HG02763 (cell line): ENCODE data around the gene SETD1A.
"Not testable (repeated sequence)": the region's sequence is repeated elsewhere in the genome, so short reads cannot be mapped to it uniquely, and the experiment has no call there.

Experiments
- ATAC-seq: cut with Tn5 transposase; IDR thresholded peaks from one replicate; pipeline ENCODE4 v1.9.1; 2021; ENCODE audit warnings: mild to moderate bottlenecking, moderate library complexity; ENCODE audit not compliant: unreplicated experiment

The SETD1A gene

DNA sequence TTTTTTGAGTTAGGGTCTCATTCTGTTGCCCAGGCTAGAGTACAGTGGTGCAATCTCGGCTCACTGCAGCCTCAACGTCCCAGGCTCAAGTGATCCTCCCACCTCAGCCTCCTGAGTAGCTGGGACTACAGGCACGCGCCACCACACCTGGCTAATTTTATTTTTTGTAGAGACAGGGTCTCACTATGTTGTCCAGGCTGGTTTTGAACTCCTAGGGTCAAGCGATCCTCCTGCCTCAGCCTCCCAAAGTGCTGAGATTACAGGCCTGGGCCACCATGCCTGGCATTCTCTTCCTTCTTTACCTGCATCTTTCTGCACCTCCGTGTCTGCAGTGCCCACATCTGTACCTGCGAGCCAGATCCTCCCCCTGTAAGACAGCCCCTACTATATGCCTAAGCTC is 54.3 kb downstream of the SETD1A start:
- ATAC-seq, result not testable (repeated sequence)

DNA sequence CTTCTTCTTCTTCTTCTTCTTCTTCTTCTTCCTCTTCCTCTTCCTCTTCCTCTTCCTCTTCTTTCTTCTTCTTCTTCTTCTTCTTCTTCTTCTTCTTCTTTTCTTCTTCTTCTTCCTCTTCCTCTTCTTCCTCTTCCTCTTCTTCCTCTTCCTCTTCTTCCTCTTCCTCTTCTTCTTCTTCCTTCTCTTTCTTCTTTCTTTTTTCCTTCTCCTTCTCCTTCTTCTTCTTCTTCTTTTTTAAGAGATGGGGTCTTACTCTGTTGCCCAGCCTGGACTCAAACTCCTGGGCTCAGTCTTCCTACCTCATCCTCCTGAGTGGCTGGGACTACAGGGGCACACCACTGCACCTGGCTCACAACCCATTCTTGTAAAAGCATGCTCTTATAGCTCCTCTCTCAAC is 55.7 kb downstream of the SETD1A start:
- not testable (repeated sequence) for ATAC-seq

DNA sequence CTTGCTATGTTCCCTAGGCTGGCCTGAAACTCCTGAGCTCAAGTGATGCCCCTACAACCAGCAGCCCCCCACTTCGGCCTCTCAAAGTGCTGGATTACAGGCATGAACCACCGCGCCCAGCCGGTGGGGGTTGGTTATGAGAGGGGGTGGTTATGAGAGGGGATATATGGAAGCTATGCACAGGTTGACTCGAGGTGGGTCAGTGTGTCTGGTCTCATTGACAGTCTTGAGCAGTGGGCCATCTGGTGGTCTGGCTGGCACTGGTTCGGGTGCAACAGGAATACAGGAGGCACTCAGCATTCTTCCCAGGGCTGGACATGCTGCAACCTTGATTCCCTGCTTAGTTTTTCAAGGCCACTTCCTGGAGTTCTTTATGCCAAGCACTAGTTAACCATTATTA is 58.5 kb downstream of the SETD1A start:
- ATAC-seq, result no peak

DNA sequence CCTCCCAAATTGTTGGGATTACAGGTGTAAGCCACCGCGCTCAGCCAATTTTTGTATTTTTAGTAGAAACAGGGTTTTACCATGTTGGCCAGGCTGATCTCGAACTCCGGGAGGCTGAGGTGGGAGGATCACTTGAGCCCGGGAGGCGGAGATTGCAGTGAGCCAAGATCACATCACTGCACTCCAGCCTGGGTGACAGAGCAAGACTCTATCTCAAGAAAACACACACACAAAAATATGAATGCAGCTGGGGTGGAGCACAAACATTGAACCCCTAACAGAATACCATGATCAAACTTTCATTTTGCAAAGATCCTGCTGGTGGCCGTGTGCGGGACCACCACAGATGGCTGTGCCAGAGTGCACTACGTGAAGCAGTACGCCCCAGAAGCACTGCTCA is 60.2 kb downstream of the SETD1A start:
- not testable (repeated sequence) for ATAC-seq

DNA sequence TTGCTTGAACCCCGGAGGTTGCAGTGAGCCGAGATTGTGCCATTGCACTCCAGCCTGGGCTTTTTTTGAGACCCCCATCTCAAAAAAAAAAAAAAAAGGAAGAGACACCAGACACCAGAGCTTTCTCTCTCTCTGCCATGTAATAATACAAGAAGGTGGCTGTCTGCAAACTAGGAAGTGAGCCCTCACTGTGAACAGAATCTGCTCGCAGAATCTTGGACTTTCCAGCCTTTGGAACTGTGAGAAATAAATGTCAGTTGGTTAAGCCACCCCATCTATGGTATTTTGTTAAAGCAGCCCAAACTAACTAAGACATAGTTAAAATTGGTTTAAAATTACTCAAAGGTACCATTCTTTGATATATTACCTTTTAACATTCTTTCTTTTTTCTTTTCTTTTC is 63.0 kb downstream of the SETD1A start:
- ATAC-seq, result no peak

DNA sequence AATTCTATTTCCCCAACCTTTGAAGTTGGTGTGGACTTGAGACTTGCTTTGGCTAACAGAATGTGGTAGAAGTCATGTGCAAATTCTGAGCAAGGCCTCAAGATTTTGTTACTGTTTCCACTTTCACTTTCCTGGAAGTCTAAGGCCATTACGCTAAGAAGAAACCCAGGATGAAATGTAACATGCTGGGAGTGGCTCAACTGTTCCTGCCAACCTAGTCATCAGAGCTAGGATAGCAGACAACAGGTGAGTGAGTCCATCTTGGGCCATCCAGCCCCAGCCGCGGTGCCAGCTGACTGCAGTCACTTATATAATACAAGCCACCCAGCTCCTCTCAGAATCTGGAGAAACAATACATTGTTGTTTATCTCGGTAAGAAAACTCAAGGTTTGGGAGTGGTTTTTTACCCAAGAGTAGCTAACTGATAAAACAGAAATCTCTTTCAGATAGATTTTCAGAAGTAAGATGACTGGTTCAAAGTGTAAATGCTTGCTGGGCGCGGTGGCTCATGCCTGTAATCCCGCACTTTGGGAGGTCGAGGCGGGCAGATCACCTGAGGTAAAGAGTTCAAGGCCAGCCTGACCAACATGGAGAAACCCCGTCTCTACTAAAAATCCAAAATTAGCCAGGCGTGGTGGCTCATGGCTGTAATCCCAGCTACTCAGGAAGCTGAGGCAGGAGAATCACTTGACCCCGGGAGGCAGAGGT is 65.1 kb downstream of the SETD1A start:
- no peak for ATAC-seq

DNA sequence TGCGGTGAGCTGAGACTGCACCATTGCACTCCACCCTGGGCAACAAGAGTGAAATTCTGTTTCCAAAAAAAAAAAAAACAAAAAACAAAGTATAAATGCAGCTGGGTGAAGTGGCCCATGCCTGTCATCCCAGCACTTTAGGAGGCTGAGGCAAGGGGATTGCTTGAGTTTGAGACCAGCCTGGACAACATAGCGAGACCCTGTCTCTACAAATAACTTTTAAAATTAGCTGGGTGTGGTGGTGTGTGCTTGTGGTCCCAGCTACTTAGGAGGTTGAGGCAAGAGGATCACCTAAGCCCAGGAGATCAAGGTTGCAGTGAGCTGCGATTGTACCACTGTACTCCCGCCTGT is 65.7 kb downstream of the SETD1A start:
- ATAC-seq, result no peak

DNA sequence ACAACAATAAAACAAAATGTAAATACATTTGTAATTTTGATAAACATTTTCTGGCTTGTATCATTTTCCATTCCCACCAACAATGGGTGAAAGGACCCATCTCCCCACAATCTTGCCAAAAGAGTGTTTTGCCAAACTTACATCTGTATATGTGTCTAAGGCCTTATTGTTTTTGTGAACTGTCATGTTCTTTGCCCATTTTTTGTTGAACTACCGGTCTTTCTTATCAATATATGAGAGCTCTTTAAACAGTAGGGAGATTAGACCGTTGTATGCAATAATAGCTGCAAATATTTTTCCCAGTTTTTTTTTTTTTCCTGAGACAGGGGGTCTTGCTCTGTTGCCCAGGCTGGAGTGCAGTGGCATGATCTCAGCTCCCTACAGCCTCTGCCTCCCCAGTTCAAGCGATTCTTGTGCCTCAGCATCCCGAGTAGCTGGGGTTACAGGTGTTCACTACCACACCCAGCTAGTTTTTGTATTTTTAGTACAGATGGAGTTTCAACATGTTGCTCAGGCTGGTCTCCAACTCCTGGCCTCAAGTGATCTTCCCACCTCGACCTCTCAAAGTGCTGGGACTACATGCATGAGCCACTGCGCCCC is 66.2 kb downstream of the SETD1A start:
- no peak for ATAC-seq

DNA sequence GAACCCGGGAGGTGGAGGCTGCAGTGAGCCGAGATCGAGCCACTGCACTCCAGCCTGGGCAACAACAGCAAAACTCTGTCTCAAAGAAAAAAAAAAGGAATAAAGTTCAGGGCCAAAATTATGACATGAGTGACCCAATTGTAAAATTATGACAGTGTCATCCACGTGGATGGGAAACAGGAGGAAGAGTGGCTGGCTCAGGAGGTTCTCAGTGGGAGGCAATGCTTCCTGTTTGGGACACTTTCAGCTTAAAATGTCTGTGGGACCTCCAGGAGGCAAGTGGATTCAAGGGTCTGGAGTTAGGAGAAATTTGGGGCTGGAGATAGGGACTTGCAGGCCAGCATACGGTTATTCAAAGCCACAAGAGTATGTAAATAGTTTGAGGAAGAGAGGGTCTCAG is 67.8 kb downstream of the SETD1A start:
- ATAC-seq, result no peak

DNA sequence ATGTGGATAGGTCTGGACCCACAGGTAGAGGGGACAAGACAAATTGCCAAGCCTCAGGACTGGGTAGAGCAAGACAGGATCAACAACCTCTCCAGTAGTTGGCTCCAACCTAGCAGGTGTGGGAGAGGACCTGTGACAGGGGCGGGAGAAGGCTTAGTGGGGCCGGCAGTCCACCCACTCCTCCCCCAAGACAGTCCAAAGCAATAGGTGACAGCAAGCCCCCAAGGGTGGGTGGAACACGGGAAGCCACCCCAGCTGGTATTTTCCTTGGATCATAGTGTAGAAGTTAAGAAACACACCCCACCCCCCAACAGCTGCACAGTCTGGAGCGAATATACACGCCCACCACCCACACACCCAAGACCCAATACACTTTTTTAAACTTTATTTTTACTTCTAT is 71.7 kb downstream of the SETD1A start:
- no peak for ATAC-seq

DNA sequence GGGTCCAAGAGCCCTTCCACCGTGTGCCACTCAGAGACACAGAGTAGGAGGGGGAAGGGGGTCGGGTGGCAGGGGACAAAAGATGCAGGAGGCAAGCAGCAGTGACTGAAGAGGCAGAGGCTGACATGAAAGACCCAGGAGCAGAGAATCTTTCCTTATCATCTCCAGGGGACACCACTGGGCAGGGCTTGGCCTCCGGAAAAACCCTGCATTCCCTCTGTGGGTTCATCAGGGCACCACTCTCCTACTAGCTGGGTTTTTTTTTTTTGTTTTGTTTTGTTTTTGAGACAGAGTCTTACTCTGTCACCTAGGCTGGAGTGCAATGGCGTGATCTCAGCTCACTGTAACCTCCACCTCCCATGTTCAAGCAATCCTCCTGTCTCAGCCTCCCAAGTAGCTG is 73.7 kb downstream of the SETD1A start:
- ATAC-seq, result no peak

DNA sequence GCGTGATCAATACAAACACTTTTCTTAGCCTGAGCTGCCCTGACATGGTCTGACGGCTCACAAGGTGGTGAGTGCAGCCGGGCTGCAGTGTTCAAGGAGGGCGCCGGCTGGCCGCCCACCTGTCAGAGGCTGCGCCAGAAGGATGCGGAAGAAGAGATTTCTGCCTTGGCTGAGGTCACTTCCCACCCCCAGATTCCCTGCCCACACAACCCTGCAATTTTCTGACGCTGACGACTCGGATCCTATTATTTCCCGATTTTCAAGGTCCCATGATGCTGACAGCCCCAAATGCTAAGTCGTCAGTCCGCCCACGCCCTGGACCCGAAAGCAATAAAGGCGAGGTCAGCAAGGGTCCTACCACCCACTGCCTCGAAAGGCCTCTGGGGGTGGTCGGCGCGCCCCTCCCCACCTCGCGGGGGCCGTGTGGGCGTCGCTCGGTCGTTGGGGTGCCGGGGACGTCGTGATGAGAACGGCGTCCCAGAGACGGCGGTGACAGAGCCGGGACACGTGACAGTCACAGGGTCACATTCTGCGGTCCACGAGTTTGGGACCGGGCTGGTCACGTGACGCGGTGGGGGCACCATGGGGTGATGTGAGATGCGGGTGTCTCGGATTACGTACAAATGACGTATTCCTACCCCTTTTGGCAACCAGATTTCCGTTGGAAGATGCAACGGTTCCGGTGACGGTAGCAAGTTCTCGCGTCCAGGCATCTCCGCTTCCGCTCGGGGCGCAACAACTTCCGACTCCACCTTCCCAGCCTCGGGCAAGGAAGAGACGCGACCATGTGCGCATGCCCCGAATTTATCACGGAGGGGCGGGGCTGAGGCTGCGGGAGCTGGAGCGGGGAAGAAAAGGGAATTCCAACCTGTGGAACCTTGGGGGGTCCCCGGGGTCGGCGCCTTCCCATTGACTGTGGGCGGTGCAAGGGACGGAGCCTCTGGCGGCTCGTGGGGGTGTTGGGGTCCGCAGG is 75.5 kb downstream of the SETD1A start, which contains the start of gene STX4:
STX4 (plus strand) TSS at position 823 of the 973 bp plus-strand sequence. CDS start 248 bp downstream, outside the sequence.
- peak; percentile 83 for ATAC-seq

DNA sequence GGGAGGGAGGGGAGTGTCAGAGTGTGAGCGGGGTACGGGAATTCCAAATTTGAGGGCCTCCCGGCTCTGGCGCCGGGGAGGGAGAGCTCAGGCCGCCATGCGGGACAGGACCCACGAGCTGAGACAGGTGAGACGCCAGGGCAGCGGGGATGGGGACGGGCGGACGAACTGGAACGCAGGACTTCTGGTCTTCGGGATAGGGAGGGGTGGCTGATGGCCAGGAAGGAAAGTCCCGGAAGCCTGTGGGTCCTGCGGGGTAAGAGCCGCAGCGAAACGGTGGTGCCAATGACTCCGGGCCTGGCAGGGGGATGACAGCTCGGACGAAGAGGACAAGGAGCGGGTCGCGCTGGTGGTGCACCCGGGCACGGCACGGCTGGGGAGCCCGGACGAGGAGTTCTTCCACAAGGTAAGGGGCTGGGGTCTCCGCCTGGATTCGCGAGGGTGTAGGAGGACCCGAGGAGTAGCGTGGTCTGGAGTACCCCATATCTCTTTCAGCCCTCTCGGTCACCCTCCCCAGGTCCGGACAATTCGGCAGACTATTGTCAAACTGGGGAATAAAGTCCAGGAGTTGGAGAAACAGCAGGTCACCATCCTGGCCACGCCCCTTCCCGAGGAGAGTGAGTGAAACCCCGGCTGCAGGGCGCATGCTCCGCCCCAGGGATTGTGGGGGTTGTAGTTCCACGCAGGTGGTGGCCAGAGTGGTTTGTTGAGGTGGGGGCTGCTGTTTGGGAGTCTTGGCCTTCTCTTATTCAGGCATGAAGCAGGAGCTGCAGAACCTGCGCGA is 76.3 kb downstream of the SETD1A start:
- ATAC-seq, result peak; percentile 41
